ENCODE measurements around the gene TREM2.
A peak's percentile ranks its signal among the peaks of the same experiment; 100 is the strongest.
"Not testable (repeated sequence)": the region's sequence is repeated elsewhere in the genome, so short reads cannot be mapped to it uniquely, and the experiment has no call there.

TREM2 gene

DNA sequence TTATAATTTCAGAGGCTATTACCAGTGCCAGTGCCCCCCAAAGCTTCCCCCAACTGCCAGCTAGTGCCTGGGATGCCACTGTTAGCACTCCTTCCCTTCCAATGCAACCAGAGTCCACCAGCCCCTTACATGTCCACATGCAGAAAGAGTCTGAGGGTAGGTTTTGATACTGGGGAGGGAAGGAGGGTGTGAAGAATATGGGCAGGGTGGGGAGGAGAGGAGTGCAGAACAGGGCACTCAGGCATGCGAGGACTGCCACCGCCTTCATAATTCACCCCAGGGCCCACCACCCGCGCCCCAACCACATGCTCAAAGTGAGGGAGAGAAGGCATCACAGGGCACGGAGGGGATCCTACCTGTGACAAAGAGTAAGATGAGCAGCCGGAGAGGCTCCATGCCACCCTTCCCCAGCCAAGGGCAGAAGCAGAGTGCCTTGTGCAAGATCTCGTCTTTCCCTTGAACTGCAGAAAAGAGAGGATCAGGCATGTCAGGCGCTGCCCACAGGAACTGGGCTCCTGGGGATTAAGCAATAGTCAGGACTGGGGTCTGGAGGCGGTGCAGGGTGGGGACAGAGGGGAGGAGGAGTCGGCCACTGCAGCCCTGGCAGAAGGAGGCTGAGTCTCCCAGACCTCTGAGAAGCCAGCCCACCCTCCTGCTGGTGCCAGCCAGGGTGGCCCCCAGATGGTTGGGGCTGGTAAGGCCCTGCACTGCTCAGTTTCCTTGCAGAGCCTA, at the start of gene TREM2:
Gene TREM2 (minus strand): TSS at position 430 of the 732 bp plus-strand sequence. CDS start 34 bp downstream, at position 396.
- no peak for DNase-seq

DNA sequence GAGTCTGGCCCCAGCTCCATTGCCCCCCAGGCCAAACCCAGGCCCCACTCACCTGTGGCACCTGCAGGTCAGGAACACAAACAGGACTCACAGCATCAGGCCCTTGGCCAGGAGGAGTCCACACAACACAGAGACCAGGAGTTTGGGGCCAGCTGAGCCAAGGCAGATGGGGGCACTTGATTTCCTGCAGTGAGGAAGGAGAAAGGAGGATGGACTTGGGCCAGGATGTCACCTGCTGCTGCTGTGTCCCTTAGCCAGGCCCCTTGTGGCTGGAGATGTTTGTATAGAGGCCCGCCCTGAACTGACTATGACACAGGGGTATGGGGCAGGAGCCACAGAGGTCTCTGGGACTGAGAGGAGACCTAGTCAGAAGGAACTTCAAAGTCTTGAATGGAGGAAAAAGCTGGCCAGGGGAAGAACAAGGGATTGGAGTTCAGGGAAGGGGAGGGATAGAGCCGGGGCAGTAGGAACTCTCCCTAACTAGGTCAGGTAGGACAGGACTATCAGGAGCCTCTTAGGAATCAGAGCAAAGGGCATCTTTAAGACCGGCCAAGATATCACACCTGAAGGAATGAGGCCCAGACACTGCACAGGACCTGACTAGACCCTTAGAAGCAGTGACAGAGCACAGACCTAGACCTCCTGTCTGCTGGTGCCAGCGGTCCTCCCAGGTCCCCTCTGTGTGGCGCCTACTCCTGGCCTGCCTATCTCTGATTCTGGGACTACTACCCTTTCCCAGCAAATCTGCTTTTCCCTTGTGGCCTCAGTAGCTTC, 46.8 kb upstream of the TREM2 start:
- DNase-seq: no peak

DNA sequence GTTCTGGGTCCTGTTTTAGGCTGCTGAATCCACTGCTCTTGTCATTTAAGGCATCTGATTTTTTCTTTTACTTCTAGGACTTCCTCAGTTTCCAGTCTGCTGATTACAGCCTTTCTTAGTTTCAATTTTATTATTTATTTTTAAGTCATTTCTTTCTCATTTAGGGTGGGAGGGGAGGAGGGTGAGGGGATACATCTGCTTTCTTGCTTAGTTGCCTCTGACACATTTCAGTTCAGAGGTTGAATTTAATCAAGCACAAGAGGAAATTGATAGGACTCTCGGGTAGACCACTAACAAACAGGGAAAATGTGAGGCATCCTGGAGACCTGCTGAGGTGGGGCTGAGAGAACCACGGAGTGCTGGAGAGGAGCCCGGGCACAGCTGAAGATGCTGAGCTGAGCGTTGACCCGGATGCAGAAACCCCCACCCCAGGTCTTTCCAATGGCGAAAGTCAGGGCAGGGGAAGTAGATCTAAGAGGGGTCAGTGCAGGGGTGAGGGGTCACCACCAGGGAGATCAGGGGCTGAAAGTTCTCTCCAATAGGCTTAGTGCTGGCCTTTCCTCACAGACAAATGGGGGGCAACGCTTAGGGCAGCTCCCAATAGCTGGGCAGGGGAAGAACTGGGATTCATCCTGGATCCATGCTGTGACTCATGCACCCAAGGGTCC, 45.7 kb upstream of the TREM2 start:
- no peak for DNase-seq

DNA sequence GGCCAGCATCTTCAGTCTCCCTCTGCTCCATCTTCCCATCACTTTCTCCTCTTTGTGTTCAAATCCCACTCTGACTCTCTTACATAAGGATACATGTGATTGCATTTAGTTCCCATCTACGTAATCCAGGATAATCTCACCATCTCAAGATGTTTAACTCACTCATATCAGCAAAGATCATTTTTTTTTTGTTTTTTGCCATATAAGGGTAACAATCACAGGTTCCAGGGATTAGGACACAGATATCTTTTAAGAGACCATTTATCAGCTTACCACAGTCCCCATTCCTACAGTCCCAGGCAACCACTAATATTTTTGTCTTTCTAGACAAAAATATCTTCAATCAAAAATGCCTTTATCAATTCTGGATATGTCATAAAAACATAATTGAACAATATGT, 41.2 kb upstream of the TREM2 start:
- DNase-seq: no peak

DNA sequence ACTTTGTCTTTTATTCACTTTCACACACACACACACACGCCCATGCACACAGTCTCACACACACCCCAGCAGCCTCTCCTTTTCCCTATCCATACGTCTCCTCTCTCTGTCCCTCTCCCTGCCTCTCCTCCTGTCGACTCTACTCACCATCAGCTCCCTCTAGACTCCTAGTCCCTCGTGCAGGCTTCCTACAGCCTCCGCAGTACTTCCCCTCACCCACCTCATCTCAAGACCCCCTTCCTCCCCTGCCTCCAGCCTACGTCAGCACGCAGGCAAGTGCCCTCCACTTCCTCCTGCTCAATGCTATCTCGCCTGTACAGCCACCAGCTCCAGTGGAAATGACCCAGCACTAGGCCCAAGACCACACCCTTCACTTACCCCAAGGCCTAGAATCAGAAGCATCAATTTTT, 38.9 kb upstream of the TREM2 start:
- no peak for DNase-seq

DNA sequence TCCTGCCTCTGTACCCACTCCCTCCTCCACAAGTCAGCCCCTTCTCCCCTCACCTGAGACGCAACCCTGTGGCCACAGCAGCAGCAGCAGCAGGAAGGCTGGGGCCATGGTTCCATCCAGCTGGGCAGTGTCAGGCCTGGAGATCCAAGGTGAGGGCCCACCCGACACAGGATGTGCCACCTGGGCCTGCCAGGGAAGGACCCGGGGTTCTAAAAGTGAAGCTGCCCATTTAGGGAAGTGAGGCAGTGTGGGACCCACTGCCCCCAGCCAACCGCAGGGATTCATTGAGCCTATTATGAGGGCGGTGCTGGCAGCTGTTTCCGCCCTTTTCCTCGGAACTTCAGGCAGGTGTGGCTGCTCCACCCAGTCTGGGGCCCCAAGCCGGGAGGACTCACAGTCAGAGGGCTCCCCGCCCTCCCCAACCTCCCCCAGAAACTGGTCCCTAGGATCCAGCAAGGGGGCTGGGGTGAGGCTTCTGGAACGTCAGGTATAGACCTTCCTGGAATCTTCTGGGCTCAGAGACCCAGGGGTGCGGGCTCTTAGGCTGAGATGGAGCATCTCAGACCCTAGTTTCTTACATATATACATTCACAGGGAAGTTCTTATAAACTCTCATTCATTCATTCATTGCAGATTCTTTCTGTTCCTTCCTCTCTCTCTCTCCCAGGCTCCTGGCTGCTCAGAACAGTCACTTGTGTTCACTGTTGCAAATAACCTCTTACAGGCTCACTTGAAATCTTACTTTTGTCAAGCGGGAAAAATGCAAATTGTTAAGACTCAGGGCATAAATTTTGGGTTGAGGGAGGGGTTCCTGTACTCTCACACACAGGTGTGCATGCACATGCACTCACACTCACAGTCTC, 38.2 kb upstream of the TREM2 start, which contains the start of gene TREML2:
Gene TREML2 (minus strand): TSS at position 249 of the 863 bp plus-strand sequence. CDS start 141 bp downstream, at position 108.
- DNase-seq: no peak

DNA sequence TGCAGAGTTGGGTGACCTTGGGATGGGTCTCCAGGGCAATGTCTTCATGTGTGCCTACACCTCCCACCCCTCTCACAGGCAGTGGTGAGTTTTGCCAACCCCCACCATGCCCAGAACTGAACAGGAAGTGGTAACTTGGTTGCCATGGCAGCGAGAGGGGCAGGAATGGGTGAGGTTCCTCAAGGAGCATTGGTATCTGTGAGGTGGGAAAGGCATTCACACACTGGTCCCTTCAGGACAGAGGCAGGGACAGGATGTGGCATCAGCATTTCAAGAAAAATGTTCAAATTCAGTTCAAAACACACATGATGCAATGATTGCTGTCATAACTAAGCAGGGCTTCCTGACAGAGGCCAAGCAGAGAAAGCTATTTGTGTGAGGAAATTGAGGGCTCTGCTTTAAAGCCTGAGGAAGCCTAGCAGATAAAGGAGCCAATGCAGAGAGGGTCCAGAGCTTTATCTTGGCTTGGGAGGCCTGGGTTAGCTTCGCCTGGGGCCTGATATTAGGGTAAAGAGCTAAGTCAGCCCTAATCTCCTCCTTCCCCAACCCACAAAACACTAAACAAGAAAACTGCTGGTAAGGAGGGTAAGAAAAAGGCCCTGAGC, 37.5 kb upstream of the TREM2 start:
- DNase-seq: peak; percentile 82

DNA sequence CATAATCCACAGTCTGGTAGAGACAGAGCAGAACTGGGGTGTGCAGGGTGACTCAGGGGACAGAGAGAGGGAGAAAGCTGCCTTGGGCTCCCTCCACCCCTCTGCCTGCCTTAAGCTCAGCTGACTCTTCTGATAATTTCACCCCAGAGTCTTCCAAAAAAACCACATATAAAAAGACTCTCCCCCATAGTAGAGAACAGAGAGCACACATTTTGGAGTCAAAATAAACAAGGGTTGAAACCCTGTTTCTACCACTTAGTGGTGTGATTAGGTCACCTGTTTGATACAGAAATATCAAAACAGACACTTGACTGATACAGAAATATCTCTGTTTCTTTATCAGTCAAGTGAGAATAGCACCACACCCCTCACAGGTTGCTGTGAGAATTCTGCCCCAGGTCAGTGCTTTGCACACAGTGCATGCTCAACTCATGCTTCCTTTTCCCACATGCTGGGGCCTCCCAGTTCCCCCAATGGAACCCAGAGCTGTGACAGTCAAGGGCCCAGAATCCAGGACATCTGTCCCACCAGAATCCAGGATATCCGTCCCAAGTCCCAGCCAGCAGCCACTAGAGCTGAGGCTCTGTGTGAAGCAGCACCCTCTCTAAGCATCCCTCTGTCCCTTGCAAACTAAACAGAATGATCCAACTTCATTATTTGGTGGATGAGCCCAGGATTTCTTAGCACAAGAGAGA, 36.8 kb upstream of the TREM2 start:
- peak; percentile 68 for DNase-seq

DNA sequence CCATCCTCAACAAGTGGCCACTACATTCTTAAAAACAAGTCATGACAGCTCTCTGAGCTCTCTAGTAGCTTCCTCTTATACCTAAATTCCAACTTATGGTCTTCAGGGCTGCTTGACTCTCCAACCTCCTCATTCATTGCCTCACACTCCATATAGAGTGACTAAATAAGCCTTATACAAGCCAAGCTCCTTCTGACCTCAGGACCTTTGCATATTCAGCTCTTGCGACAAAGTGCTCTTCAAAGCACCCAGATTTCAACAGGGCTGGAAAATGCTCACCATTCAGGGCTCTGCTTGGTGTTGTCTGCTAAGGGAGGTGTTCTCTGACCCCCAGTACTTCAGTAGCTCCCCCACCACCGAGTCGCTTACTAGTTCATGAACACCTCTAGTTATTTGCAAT, 34.3 kb upstream of the TREM2 start:
- no peak for DNase-seq

DNA sequence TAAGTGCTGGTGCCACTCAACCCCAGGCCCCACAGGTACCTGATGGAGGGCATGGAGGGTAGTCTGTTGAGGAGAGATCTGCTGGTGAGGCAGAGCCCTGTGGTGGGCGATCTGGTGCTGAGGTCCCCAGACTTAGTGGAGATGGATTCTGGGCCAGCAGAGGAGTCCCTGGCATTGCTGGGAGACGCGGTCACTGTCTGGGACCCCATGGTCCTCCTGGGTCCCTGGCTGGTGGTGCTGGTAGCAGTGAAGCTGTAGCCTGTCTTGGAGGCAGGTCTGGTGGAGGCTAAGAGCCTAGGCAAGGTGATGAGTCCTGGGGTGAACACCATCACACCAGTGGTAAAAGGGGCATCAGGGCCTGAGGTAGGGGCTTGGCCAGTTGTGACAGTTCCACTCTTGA, 31.5 kb upstream of the TREM2 start:
- DNase-seq: no peak

DNA sequence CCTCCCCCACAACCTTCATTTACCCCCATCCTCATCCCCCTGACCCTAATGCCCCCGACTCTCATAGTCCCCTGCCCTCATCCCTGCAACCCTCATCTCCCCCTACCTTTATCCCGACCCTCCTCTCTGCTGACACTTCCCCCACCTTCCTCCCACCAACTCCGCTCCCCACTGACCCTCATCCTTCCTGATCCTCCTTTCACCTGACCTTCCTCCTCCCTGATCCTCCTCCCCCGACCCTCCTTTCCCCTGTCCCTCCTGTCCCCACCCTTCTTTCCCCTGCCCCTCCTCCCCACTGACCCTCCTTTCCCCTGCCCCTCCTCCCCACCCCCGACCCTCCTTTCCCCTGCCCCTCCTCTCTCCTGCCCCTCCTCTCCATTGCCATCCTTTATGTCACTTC, 31.0 kb upstream of the TREM2 start:
- DNase-seq: no peak

DNA sequence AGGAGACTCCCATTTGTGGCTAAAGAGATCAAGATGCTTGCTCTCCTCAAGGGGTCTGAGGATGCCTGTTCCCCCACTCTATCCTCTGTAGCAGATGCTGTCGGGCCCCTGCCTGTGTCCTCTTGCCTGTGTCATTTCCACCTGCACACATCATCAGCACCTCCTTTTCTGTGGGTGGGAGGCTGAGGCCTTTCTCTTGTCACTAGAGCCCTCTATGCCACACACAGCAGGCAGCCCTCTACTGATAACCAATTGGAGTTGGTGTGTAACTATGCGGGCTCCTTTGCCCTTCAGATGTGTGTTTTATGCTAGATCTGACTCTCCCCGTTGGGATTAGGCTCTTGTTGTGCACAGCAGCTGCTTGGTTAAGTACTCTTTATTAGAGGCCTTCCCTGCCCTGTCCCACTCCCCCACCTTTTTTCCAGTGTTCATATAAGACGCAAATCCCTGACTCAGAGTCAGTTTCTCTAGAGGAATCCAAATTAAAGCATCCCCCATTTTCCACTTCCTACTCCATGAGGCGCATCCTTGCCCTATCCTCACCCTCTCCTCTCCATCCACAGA, 30.3 kb upstream of the TREM2 start:
- DNase-seq: no peak

DNA sequence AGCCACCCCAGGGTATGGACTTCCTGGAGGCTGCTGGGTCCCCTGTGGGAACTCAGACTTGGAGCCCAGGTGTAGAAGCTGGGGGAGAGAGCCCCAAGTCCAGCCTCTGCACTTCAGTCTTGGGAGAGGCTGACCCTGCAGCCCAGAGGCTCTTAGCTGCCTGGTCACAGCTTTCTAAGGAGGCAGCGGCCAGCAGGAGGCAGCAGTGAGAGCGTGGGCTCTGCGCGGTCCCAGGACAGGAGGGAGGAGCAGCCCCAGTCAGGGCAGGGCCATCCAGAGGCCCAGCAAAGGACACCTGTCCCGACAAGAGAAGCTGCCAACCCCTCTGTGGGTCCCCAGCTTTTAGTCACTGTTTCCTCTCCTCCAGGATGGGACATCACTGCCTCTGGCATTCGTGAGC, 28.7 kb upstream of the TREM2 start:
- peak; percentile 76 for DNase-seq

DNA sequence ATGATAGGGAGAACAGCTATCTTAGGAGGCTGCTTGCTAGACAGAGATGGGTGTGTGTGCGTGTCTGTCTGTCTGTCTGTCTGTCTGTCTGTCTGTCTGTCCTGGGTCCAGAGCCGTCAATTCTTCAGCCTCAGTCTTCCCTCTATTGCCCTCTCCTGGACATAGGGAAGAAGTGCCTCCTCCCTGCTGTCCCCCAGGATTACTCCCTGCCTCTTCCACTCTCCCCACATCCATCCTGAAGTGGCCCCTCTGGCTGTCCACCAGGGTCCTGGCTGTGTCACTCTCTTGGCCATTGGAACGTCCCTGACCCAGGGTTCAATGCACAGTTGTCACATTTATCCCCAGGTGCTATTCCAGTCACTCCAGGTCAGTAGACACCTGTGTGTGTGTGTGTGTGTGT, 27.9 kb upstream of the TREM2 start:
- DNase-seq: no peak

DNA sequence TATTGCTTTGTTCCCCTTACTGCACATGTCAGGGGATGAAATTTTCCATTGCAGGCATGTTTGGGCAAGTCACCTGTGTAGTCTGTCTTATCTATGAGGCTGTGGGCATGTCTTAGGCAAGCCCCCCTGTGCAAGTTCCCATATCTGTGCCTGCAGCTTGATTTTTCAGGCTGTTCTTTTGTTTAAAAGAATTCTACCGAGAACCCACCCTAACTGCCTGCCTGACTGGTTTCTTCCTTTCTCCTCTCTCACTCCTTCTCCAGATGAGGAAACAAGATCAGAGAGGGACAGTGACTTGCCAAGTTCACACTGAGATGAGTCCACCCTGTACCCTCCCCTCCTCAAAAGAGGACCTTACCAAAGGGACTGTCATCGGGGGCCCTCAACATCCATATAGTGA, 27.1 kb upstream of the TREM2 start:
- DNase-seq: no peak

DNA sequence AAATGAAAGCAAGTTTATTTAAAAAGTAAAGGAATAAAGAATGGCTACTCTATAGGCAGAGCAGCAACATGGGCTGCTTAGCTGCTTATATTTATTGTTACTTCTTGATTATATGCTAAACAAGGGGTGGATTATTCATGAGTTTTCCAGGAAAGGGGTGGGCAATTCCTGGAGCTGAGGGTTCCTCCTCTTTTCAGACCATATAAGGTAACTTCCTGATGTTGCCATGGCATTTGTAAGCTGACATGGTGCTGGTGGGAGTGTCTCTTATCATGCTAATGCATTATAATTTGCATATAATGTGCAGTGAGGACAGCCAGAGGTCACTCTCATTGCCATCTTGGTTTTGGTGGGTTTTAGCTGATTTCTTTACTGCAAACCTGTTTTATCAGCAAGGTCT, 26.1 kb upstream of the TREM2 start:
- not testable (repeated sequence) for DNase-seq

DNA sequence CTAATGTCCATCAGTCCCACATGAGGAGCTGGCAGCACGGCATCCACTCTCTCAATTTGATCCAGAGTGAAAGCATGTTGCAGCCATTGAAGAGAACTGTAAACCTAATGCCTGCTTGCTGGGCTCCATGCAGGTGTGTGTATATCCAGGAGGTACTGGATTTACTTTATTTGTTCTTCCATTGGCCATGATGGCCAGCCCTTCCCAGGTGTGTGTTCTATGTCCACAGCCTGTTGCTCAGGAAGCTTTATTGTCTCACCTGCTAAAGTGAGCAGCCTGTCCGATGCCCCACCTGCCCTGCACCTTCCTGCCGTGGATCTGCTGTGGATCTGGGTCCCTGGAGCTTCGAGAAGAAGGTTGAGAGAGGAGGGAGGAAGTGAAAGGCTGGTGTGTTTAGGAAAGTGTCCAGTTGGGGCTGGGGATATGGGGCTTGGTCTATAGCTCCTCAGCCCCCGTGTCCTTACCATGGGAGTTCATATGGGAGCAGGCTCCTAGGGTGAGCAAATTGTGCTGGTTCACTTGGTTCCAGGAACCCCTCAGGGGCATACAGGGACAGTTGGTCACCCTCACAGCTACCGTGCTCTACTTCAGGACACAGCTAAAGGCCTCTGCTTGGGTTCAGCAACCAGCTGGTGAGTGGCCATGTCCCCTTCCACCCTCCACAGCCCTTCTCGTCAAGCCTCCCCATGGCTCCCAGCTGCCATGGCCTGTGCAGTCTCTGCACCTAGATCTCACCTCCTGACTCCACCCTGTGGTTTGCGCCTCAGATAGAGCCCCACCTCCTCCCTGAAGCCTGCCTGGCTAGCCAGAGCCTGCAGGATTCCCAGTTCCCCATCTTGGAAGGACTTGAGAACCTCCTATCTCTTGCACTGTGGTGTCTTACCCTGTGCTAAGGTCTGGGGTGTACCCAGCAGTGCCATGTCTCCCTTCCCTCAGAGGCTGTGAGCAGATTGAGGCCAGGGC, 25.3 kb upstream of the TREM2 start:
- no peak for DNase-seq

DNA sequence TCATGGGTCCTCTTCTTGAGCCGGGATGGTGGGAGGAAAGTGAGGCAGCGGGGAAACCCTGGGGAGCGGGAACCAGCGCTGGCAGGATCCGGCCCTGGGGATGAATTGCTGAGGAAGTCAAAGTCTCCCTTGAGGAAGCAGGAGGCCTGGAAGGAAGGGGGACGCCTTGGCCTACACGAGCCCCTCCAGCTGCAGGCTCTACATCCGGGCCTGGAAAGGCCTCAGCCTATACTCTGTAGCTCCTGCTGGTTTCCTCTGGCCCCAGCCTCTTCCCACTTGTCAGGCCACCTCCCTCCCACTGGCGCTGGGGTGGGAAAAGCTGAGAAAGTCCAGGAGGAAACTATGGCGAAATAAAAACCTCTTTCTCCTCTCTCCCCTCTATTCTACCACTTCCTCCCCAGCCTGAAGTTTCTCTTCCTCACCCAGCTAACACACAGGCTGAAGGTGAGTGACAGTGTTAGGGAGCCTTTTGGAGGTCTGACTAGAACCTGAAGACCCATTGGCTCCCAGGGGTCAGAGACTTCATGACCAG, 23.2 kb upstream of the TREM2 start:
- no peak for DNase-seq

DNA sequence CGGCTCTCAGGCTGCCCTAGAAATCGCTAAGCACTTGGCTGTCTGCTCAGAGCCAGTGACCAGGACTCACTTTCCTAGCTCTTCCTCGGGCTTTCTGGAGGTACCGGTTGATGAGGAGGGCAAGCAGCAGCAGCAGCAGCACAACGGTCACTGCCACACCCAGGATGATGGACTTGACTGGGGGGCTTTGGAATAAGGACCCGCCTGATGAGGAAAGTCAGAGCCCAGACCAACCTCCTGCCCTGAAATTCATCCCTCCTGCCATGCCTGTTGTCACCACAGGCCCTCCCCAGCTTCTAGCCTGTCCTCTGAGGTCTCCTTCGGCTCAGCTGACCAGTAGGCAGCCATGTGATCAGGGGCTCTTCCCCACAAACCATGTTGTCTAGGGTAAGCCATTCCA, 21.8 kb upstream of the TREM2 start:
- DNase-seq: no peak

Data from activated effector memory CD4-positive, alpha-beta T cell treated with anti-CD3 and anti-CD28 coated beads, Interleukin-2, amount 50 U/mL, for 16 hours (primary cell).